Measurements from ENCODE around the gene ZNF831.

Gene ZNF831

DNA sequence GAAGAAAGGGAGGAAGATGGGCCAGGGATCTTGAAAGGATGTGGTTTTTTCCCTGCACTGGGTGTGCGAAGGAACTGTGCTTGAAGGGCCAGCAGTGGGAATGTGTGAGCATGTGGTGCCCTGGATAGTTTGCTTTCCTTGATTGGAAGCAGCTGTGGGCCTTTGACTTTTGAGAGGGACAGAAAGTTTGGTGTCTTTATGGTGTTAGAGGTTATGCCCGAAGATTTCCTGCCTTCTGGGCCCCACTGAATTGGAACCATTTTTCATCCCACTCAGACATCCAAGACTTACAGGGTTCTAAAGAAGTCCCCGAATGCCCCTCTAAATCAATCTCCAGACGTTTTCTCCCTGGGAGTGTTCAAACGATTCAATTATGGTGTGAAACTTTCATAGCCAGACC lies 113.3 kb downstream of the ZNF831 start:
- H3K27ac ChIP-seq: no peak overlapping the region
- TF ChIP-seq, protein P1, sequence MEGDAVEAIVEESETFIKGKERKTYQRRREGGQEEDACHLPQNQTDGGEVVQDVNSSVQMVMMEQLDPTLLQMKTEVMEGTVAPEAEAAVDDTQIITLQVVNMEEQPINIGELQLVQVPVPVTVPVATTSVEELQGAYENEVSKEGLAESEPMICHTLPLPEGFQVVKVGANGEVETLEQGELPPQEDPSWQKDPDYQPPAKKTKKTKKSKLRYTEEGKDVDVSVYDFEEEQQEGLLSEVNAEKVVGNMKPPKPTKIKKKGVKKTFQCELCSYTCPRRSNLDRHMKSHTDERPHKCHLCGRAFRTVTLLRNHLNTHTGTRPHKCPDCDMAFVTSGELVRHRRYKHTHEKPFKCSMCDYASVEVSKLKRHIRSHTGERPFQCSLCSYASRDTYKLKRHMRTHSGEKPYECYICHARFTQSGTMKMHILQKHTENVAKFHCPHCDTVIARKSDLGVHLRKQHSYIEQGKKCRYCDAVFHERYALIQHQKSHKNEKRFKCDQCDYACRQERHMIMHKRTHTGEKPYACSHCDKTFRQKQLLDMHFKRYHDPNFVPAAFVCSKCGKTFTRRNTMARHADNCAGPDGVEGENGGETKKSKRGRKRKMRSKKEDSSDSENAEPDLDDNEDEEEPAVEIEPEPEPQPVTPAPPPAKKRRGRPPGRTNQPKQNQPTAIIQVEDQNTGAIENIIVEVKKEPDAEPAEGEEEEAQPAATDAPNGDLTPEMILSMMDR (conservative IDR thresholded peaks at IDR 0.05): no peak
- no peak for TF ChIP-seq ZFX (IDR thresholded peaks at IDR 0.05)

GRCh38 chr20:59284470-59284869 lies 120.8 kb downstream of the ZNF831 start:
- TF ChIP-seq, protein P1 (conservative IDR thresholded peaks at IDR 0.05): no peak
- no peak for TF ChIP-seq ZFX (IDR thresholded peaks at IDR 0.05)
- no peak overlapping the region for H3K27ac ChIP-seq

DNA sequence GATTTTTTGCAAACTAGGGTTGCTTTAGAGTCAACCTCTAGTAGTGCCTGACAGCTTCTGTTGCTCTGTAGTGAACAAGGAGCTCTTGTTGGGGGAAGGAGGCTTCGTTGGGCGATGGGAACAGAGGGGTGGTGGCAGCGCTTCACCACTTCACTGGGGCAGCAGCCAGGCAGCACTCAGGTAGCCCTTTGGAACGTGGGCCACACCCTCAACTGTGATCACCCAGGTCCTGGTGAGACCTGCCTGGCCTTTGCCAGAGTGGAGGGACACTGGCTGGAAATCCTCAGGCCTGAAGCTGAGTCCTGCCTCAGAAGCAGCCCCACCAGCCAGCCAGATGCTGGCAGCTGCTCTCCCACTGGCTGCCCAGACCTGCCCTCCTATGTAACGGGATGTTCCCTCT lies 126.4 kb downstream of the ZNF831 start:
- no peak overlapping the region for H3K27ac ChIP-seq
- TF ChIP-seq, protein P1 (conservative IDR thresholded peaks at IDR 0.05): no peak
- TF ChIP-seq ZFX (IDR thresholded peaks at IDR 0.05): no peak

DNA sequence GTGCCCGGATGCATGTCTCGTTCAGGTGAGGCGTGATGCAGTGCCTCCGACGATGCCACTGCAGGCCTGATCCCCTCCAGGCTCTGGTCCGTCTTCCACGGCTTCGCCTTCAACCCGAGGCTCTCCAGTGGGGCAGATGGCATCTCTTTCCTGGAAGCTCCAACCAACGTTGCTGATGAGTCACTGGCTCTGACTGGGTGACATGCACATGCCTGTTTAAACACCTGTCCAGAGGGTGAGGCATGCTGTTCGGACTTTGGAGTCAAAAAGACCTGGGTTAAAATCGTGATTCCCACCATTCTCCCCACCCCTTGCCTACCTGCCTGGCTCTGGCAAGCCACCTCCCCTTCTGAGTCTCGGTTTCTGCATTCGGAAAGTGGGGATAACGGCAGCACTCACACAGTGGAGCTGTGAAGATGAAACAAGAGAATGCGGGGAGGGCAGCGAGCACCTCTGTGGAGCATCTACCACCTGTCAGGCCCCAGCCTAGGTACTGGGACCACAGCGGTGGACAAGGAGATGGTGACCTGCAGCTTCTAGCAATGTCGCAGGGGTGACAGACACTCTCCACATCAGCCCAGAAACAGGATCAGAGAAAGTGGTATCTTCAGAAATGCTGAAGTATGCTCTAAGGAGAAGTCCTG lies 128.2 kb downstream of the ZNF831 start:
- H3K27ac ChIP-seq: no peak overlapping the region
- TF ChIP-seq ZFX (IDR thresholded peaks at IDR 0.05): no peak
- TF ChIP-seq, protein P1 (conservative IDR thresholded peaks at IDR 0.05): no peak

- H3K27ac ChIP-seq: no peak overlapping the region
- TF ChIP-seq, protein P1 (conservative IDR thresholded peaks at IDR 0.05): no peak
- TF ChIP-seq ZFX (IDR thresholded peaks at IDR 0.05): no peak
Observed at GRCh38 chr20:59295531-59295930, 131.9 kb downstream of the ZNF831 start.

DNA sequence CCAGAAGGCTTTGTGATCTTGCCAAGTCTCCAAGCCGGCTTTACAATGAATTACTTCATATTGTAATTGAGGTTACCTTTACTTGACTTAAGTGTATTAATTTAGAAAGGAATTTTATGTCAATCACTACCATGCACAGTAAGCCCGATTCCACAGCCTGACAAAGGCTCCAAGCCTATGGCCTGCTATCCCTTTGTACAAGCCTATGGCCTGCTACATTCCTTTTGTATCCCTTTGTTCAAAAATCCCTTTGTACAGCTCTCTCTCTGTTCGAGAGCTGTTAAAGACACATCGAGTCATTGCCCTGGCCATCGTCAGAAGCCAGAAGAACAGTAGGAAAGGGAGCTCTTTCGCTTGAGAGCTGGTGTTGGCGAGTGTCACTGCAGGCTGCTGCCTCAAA lies 134.1 kb downstream of the ZNF831 start:
- H3K27ac ChIP-seq: no peak overlapping the region
- TF ChIP-seq ZFX (IDR thresholded peaks at IDR 0.05): no peak
- TF ChIP-seq, protein P1 (conservative IDR thresholded peaks at IDR 0.05): no peak

DNA sequence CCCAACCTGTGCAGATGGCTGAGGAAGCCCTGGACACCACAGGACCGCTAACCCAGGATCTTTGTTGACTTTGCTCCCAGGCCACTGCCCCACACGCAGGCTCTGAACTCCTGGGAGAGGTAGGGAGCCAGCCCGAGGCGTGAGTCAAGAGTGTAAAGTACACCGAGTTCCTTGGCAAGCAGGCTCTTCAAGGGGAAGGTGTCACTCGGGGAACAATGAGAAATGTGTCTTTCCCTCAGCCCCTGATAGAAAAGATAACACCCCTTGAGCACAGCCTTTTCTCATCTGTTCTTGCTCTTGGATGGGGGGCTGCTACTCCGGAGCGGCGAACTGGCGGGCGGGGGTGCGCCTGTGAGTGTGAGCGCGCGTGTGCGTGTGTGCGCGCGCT lies 136.3 kb downstream of the ZNF831 start:
- H3K27ac ChIP-seq: no peak overlapping the region
- no peak for TF ChIP-seq ZFX (IDR thresholded peaks at IDR 0.05)
- TF ChIP-seq, protein P1 (conservative IDR thresholded peaks at IDR 0.05): no peak
